C4-2B (cell line): ENCODE data around the gene TSC22D1.

Experiments used
- H3K27ac ChIP-seq: fragments of 450-650 bp; 2 replicates; pipeline ENCODE4 v1.5.1; 2017
- ZFX ChIP-seq: fragments of 450-650 bp; IDR thresholded peaks from 2 replicates; pipeline ENCODE4 v1.6.1; 2017
- TF ChIP-seq, protein P1 (sequence below): fragments of 450-650 bp; conservative IDR thresholded peaks from 2 replicates; pipeline ENCODE4 v1.5.1; 2017; ENCODE audit warnings: mild to moderate bottlenecking

The TSC22D1 gene

DNA sequence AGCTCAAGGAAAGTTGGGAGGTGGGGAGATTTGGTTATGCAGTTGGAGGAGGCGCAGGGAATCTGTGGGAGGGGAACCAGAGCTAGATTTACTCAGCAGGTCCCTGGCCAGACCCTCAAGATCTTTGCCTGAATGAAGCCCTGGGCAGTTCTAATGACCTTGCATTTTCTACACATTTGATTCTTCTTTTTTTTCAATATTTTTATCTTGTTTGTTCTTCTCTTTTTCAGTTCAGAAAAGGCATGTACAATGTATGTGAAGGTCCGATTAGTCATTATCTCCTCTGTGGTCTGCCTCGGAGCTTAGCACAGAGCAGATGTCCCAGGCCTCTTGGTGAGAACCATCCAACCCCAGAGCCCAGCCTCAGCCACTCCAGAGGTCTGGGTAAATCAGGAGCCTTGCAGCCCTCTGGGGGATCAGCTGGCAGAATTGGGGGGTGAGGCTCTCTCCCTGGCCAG, 178.3 kb downstream of the TSC22D1 start:
- no peak overlapping the region for H3K27ac ChIP-seq

DNA sequence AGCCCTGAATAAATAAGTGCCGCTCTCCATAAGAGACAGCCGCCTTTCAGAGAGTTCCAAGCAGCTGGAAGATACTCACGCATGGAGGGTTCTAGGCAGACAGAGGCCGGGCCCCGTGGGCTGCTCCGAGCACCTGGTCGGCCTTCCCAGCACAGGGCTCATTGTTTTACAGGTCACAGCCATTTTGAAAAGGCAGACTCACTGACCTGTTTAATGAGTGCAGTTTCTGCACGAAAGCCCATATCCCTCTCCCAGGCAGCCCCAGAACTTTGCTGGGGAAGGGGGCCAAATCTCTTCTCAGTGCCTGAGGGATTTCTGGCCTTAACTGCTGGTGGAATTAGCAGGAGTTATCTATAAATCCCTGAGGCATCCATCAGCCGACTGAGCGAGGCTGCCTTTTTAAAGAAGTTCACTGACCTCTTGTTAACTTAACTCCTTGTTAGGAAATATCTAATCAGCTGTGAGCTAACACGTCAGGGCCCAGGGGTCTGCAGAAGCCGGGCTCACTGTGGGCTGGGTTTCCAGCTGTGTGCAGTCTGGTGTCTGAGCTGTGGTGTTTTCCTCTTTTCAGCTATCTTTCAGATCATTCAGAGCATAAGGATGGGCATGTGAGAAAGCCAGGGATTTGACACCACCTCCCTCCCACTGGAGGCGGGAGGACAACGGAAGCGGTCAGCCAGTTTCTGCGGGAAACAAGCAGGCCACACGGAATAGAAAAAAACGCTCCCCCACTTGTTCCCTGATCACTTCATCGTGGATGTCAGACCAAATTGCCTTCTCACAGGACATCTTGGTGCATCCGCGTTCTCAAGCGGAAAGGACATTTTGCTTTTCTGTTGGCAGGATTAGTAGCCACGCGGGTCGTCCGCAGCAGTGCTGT, 179.2 kb downstream of the TSC22D1 start:
- TF ChIP-seq, protein P1, sequence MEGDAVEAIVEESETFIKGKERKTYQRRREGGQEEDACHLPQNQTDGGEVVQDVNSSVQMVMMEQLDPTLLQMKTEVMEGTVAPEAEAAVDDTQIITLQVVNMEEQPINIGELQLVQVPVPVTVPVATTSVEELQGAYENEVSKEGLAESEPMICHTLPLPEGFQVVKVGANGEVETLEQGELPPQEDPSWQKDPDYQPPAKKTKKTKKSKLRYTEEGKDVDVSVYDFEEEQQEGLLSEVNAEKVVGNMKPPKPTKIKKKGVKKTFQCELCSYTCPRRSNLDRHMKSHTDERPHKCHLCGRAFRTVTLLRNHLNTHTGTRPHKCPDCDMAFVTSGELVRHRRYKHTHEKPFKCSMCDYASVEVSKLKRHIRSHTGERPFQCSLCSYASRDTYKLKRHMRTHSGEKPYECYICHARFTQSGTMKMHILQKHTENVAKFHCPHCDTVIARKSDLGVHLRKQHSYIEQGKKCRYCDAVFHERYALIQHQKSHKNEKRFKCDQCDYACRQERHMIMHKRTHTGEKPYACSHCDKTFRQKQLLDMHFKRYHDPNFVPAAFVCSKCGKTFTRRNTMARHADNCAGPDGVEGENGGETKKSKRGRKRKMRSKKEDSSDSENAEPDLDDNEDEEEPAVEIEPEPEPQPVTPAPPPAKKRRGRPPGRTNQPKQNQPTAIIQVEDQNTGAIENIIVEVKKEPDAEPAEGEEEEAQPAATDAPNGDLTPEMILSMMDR: no peak
- no peak for TF ChIP-seq ZFX
- no peak overlapping the region for H3K27ac ChIP-seq

More for the DNA sequence above, 178.3 kb downstream of the TSC22D1 start:
- TF ChIP-seq, protein P1: no peak
- no peak for TF ChIP-seq ZFX

DNA sequence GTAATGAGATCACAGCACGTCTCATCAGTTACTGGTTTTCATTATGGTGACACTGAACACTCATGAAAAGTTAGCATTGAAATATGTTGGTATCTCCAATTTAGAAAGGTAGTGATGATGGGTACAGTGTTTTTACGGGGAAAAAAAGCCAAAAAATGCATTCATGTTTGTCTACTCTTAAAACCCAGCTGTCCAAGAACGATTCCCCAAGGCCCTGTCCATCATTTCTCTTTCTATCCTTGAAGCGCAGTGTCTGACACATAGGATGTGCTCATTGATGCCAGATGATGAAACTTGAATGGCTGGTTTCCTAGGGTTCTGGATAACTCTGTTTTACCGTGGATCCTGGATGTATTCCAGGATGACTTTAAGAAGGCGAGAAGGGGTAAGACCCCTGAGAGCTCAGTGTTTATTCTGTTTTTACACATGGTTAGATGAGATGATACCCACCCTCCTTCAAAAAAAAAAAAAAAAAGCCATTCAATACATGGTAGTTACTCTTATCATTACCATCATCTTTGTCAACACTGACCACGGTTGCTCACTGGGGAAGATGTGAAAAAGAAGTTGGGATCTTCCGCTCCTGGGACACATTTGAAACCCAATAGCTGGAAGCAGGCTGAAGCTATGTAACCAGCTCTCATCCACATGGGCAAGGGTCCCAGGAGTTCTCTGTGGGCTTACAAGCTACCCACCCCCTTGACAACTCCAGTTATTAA, 180.0 kb downstream of the TSC22D1 start:
- H3K27ac ChIP-seq: no peak overlapping the region
- TF ChIP-seq, protein P1: no peak
- no peak for TF ChIP-seq ZFX

DNA sequence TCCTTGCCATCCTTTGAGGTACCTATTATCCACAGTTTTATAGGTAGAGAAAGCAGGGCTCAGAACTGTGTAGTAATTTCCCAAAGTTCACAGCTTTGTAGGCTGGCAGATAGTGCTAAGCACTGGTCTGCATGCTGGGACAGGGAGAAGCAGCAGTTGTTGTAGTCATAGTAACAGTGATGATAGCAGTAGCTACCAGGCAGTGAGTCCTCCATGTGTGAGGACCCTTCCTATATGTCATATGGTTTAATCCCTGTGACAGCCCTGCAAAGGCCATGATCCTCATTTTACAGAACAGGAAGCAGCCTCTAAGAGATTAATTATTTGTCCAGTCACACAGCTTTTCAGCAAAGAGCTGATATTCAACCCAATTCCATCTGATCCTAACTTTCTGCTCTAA, 181.5 kb downstream of the TSC22D1 start:
- TF ChIP-seq ZFX: no peak
- H3K27ac ChIP-seq: no peak overlapping the region

DNA sequence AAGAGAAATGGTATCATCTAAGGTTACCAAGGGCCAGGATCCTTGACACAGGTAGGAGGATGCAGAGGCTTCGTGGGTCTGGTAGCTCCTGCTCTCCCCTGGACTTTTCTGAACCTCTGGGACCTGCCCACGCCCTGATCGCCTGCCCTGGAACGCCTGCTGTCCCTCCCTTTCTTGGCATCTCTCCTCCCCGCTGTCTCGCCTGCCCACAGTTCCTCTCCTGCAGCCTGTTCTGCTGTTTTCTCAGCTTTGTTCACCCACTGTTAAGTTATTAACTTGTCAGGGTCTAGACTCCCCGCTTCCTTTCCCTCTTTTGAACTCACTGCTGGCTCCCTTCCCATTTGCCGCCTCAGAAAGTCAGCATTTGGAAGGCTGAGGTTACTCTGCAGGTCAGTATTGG, 182.7 kb downstream of the TSC22D1 start:
- H3K27ac ChIP-seq: no peak overlapping the region
- no peak for TF ChIP-seq ZFX
- TF ChIP-seq, protein P1: no peak

DNA sequence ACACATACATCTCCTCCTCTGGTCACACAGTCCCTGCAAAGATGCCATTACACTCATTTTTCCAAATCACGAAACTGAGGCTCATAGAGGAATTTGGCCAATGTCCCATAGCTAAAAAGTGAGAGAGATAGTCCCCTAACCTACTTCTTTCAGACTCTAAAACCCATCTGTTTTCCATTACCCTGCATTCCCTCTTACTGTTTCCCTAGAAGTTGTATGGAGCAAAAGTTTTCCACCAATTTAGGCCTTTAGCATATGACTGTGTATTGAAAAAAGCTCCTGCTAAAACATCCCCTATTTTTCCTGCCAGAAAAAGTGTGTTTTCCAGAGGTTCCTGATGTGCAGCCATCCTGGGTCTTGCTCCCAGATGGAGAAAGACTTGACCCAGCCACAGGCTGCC, 186.3 kb downstream of the TSC22D1 start:
- TF ChIP-seq, protein P1: no peak
- TF ChIP-seq ZFX: no peak
- no peak overlapping the region for H3K27ac ChIP-seq

DNA sequence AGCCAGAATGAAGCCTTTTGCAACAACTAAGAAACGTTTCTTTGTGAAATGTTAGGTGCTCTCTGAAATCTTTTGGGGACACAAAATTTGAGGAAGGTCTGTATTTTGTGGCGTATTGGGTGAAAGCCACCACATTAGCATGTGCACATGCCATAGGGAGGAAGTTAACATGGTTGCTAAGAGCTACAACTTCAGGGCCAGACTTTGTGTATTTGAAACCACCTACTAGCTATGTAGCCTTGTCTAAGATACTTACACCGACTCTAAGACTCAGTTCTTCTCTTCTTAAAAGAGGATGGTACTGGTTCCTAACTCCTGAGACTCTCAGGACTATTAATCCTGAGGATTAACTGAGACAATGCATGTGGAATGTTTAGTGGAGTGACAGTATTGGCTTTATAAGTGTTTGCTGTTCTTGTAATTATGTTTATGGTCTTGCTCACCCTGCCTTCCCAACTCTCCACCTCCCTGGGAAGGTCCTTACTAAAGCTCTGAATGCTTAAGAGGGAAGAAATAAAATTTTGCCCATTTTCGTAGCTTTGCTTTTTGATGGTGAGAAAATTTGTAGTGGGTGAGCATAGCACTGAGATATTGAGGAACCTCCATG, 187.0 kb downstream of the TSC22D1 start:
- no peak overlapping the region for H3K27ac ChIP-seq
- TF ChIP-seq ZFX: no peak
- TF ChIP-seq, protein P1: no peak
